Spleen (tissue), 11 donors: ENCODE measurements around the gene TEAD1. TPM values are rescaled to one million over a fixed set of nuclear protein-coding genes. Genes with fewer than 3 reads are reported as not detected.

ENCODE experiments used
- DNase-seq: peaks from one replicate; pipeline ENCODE4 v3.0.0-alpha.2; 2020
- H3K27ac ChIP-seq, 8 donors: fragments of 200-600 bp; sonication (generic) in 7 of 8; 1 replicate in 4 of 8; 2 replicates in 4 of 8; pipeline versions ENCODE4 v1.5.0 to v1.8.0; 2016 to 2021; ENCODE audit warnings: inconsistent platforms in 4 of 8, mild to moderate bottlenecking in 4 of 8, moderate library complexity in 1 of 8
- H3K27me3 ChIP-seq, 7 donors: fragments of 200-600 bp; sonication (generic) in 6 of 7; replicated peaks in 1 of 7; 1 replicate in 4 of 7; 2 replicates in 3 of 7; pipeline versions ENCODE4 v1.5.0 to v1.8.0; 2016 to 2021; ENCODE audit warnings: inconsistent platforms in 3 of 7, mild to moderate bottlenecking in 1 of 7
- H3K36me3 ChIP-seq, 6 donors: fragments of 200-600 bp; sonication (generic) in 5 of 6; 1 replicate in 4 of 6; 2 replicates in 2 of 6; pipeline versions ENCODE4 v1.5.0 to v1.8.0; 2016 to 2021; ENCODE audit warnings: inconsistent platforms in 2 of 6
- H3K4me1 ChIP-seq, 6 donors: fragments of 200-600 bp; sonication (generic) in 5 of 6; 1 replicate in 3 of 6; 2 replicates in 3 of 6; pipeline versions ENCODE4 v1.5.0 to v1.8.0; 2016 to 2021; ENCODE audit warnings: inconsistent platforms in 3 of 6
- H3K4me3 ChIP-seq, 8 donors: fragments of 200-600 bp; sonication (generic) in 7 of 8; 1 replicate in 4 of 8; 2 replicates in 4 of 8; pipeline versions ENCODE4 v1.5.0 to v1.8.0; 2016 to 2021; ENCODE audit warnings: inconsistent platforms in 4 of 8, mild to moderate bottlenecking in 4 of 8, moderate library complexity in 2 of 8
- H3K9me3 ChIP-seq, 8 donors: fragments of 200-600 bp; sonication (generic) in 7 of 8; 1 replicate in 4 of 8; 2 replicates in 4 of 8; pipeline versions ENCODE4 v1.5.0 to v1.8.0; 2016 to 2021; ENCODE audit warnings: inconsistent platforms in 4 of 8
- POLR2A ChIP-seq, 3 donors: fragments of 450-650 bp; IDR thresholded peaks; one replicate each; pipeline ENCODE4 v1.5.1; 2017; ENCODE audit warnings: antibody characterized with exemption in 3 of 3, mild to moderate bottlenecking in 1 of 3
- POLR2AphosphoS5 ChIP-seq, 3 donors: sonication (generic); formaldehyde crosslinking; IDR thresholded peaks; one replicate each; pipeline ENCODE4 v1.5.1; 2017; ENCODE audit warnings: antibody characterized with exemption in 3 of 3
- WGBS, 5 donors: extraction: QIAGEN DNeasy Blood & Tissue Kit in 3 of 5; methylation state at CpG; one replicate each; pipeline versions ENCODE4 v1.1.5 to v1.1.7; 2013 to 2018; 5-methylcytosine and 5-hydroxymethylcytosine counted together
- intact Hi-C: fragments of 100-400 bp; cut with DNase I; formaldehyde crosslinking; loops from one replicate; pipeline ENCODE4 v1.15.0; 2023; ENCODE audit warnings: low total_unique reads
- polyA plus RNA-seq, 3 donors: library from polyadenylated mRNA; stranded (reverse); fragments of 200-250 nt; gene quantifications; one replicate each; pipeline ENCODE4 v1.2.1, GENCODE V29; 2013
- total RNA-seq, 7 donors: library from RNA; depleted of rRNA in 3 of 7; stranded (reverse); fragments of >200 nt in 3 of 7; fragmentation: NEBNext Ultra II Directional in 4 of 7; extraction: Animal tissue kit (Norgen Biotek cat#: 25700) in 4 of 7; gene quantifications; one replicate each; pipeline versions ENCODE4 v1.1.0 to v1.2.1, GENCODE V29; 2016 to 2021
- TF ChIP-seq, protein P1 (sequence below), 11 experiments: fragments of 200-600 bp in 7 of 11; fragments of 450-650 bp in 4 of 11; sonication (generic) in 4 of 11; IDR thresholded peaks in 8 of 11; conservative IDR thresholded peaks in 3 of 11; 1 replicate in 7 of 11; 2 replicates in 4 of 11; pipeline versions ENCODE4 v1.4.0 to v1.8.0; 2016 to 2021; ENCODE audit warnings: antibody characterized with exemption in 11 of 11, inconsistent platforms in 4 of 11, mild to moderate bottlenecking in 1 of 11
- donor health status: healthy with polysubstance abuse.
- donor health status: DM: no; HTN: no; CAD: no; lungs with moderate emphysema.
- donor health status: DM: no; HTN: no; CAD: no.
- donor health status: Bipolar disorder and iron deficiency.
- donor health status: healthy.
- donor health status: DM: no; HTN: no; CAD: no.
- donor health status: DM: yes; HTN: yes; CAD: no.

Gene TEAD1
- total and polyA plus RNA-seq, 10 donors: 0.93 to 46.0 (median 18.6) TPM

- TF ChIP-seq, protein P1, sequence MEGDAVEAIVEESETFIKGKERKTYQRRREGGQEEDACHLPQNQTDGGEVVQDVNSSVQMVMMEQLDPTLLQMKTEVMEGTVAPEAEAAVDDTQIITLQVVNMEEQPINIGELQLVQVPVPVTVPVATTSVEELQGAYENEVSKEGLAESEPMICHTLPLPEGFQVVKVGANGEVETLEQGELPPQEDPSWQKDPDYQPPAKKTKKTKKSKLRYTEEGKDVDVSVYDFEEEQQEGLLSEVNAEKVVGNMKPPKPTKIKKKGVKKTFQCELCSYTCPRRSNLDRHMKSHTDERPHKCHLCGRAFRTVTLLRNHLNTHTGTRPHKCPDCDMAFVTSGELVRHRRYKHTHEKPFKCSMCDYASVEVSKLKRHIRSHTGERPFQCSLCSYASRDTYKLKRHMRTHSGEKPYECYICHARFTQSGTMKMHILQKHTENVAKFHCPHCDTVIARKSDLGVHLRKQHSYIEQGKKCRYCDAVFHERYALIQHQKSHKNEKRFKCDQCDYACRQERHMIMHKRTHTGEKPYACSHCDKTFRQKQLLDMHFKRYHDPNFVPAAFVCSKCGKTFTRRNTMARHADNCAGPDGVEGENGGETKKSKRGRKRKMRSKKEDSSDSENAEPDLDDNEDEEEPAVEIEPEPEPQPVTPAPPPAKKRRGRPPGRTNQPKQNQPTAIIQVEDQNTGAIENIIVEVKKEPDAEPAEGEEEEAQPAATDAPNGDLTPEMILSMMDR (IDR thresholded peaks at IDR 0.05 in 8 of 11, conservative IDR thresholded peaks at IDR 0.05 in 3 of 11): no peak
- no peak for TF ChIP-seq POLR2A (IDR thresholded peaks at IDR 0.05)
- TF ChIP-seq POLR2AphosphoS5 (IDR thresholded peaks at IDR 0.05): no peak
- DNase-seq: no peak
- H3K4me3 ChIP-seq: no peak overlapping the region
- no peak overlapping the region for H3K27ac ChIP-seq
- no peaks in the 10 kb centered on the region for H3K9me3 ChIP-seq
- intact Hi-C loops: no loop called here
- H3K4me1 ChIP-seq: peaks cover 3 to 19% (median 15%) of the 10 kb centered on the region in 6 donors
- H3K36me3 ChIP-seq: no peaks in the 10 kb centered on the region
- no peaks in the 10 kb centered on the region for H3K27me3 ChIP-seq
- 59 to 73% (median 66%) methylated on average over 3 of the region's 3 CpGs for WGBS, 5 donors
These were observed 172.8 kb downstream of the TEAD1 start for GRCh38 chr11:12846786-12847615.

DNA sequence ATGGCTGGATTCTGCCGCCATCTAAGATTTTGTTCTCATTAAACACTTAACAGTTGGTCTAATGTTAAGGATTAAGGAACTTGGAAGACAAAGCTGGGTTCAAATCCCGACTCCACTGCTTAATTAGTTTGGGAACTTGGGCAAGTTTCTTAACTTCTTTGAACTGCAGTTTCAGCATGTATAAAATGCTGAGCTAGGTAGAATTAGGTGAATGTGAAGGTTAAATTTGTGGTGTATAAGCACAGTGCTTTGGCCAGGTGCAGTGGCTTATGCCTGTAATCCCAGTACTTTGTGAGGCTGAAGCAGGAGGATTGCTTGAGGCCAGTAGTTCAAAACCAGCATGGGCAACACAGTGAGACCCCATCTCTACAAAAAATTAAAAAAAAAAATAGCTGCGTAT lies 174.2 kb downstream of the TEAD1 start:
- Histone ChIP-seq H3K36me3 (no peaks in the 10 kb centered on the region), H3K27me3 (no peaks in the 10 kb centered on the region), H3K27ac (no peak overlapping the region), H3K4me1 (peaks cover 0 to 7% (median 4%) of the 10 kb centered on the region in 6 donors), H3K4me3 (no peak overlapping the region), H3K9me3 (no peaks in the 10 kb centered on the region)
- WGBS, 5 donors: 89 to 98% (median 92%) methylated on average over 3 of the region's 3 CpGs
- intact Hi-C loops: no loop called here
- DNase-seq: no peak
- TF ChIP-seq POLR2AphosphoS5 (IDR thresholded peaks at IDR 0.05) (no peak), POLR2A (IDR thresholded peaks at IDR 0.05) (no peak)
- TF ChIP-seq, protein P1 (IDR thresholded peaks at IDR 0.05 in 8 of 11, conservative IDR thresholded peaks at IDR 0.05 in 3 of 11): no peak

GRCh38 chr11:12853325-12853651 lies 179.1 kb downstream of the TEAD1 start:
- Histone ChIP-seq H3K27me3 (no peaks in the 10 kb centered on the region), H3K27ac (no peak overlapping the region), H3K4me1 (no peaks in the 10 kb centered on the region), H3K4me3 (no peak overlapping the region), H3K36me3 (no peaks in the 10 kb centered on the region), H3K9me3 (no peaks in the 10 kb centered on the region)
- TF ChIP-seq, protein P1 (IDR thresholded peaks at IDR 0.05 in 8 of 11, conservative IDR thresholded peaks at IDR 0.05 in 3 of 11): no peak
- no peak for TF ChIP-seq POLR2AphosphoS5 (IDR thresholded peaks at IDR 0.05)
- no peak for TF ChIP-seq POLR2A (IDR thresholded peaks at IDR 0.05)
- 0 to 80% (median 28%) methylated on average over 1 of the region's 1 CpG for WGBS, 5 donors
- intact Hi-C loops: no loop called here
- DNase-seq: no peak

- Histone ChIP-seq H3K27me3 (no peaks in the 10 kb centered on the region), H3K4me3 (no peak overlapping the region), H3K27ac (no peak overlapping the region), H3K9me3 (no peaks in the 10 kb centered on the region), H3K36me3 (no peaks in the 10 kb centered on the region), H3K4me1 (no peaks in the 10 kb centered on the region)
- no peak for DNase-seq
- TF ChIP-seq, protein P1 (IDR thresholded peaks at IDR 0.05 in 8 of 11, conservative IDR thresholded peaks at IDR 0.05 in 3 of 11): no peak
- TF ChIP-seq POLR2AphosphoS5 (IDR thresholded peaks at IDR 0.05) (no peak), POLR2A (IDR thresholded peaks at IDR 0.05) (no peak)
- WGBS, 5 donors: 58 to 80% (median 74%) methylated on average over 7 of the region's 7 CpGs
- intact Hi-C loops: no loop called here
These were observed 179.6 kb downstream of the TEAD1 start for GRCh38 chr11:12853652-12854296.
